Smooth muscle cell (in vitro differentiated cells): ENCODE data around the gene MX2. TPM values are rescaled to one million over a fixed set of nuclear protein-coding genes. Genes with fewer than 3 reads are reported as not detected.

Source experiments
- DNase-seq: peaks from one replicate; lab custom pipeline; 2025; ENCODE audit not compliant: unreplicated experiment; lab: John Stamatoyannopoulos, UW
- H2AFZ ChIP-seq: fragments of 200-600 bp; sonication (generic); 2 replicates; pipeline ENCODE4 v1.6.0; 2016; ENCODE audit warnings: antibody characterized with exemption, low read depth, mild to moderate bottlenecking
- H3F3A ChIP-seq: fragments of 200-600 bp; sonication (generic); 2 replicates; pipeline ENCODE4 v1.6.0; 2017; ENCODE audit warnings: antibody characterized with exemption, low read depth
- H3K27ac ChIP-seq: fragments of 200-600 bp; sonication (generic); 2 replicates; pipeline ENCODE4 v1.5.1; 2016; ENCODE audit warnings: low read depth, mild to moderate bottlenecking
- H3K27me3 ChIP-seq: fragments of 200-600 bp; sonication (generic); 2 replicates; pipeline ENCODE4 v1.6.1; 2016; ENCODE audit warnings: low read depth, mild to moderate bottlenecking
- H3K36me3 ChIP-seq: fragments of 200-600 bp; sonication (generic); 2 replicates; pipeline ENCODE4 v1.5.1; 2016; ENCODE audit warnings: low read depth
- H3K4me1 ChIP-seq: fragments of 200-600 bp; sonication (generic); 2 replicates; pipeline ENCODE4 v1.5.1; 2016; ENCODE audit warnings: low read depth
- H3K4me2 ChIP-seq: fragments of 200-600 bp; sonication (generic); 2 replicates; pipeline ENCODE4 v1.6.0; 2016; ENCODE audit warnings: mild to moderate bottlenecking
- H3K4me3 ChIP-seq: fragments of 200-600 bp; sonication (generic); 2 replicates; pipeline ENCODE4 v1.5.1; 2016; ENCODE audit warnings: mild to moderate bottlenecking
- H3K79me2 ChIP-seq: fragments of 200-600 bp; sonication (generic); 2 replicates; pipeline ENCODE4 v1.6.0; 2016; ENCODE audit warnings: low read depth, mild to moderate bottlenecking
- H3K9ac ChIP-seq: fragments of 200-600 bp; sonication (generic); 2 replicates; pipeline ENCODE4 v1.6.0; 2016; ENCODE audit warnings: low read depth
- H3K9me3 ChIP-seq: fragments of 200-600 bp; sonication (generic); replicated peaks from 2 replicates; pipeline ENCODE4 v1.5.1; 2016; ENCODE audit warnings: low read depth
- H4K20me1 ChIP-seq: fragments of 200-600 bp; sonication (generic); 2 replicates; pipeline ENCODE4 v1.6.0; 2016; ENCODE audit warnings: low read depth
- WGBS: methylation state at CpG from one replicate; pipeline ENCODE4 v1.1.7; 2016; ENCODE audit warnings: low lambda C conversion rate; 5-methylcytosine and 5-hydroxymethylcytosine counted together
- polyA plus RNA-seq: library from polyadenylated mRNA; unstranded; fragments of >200 nt; fragmentation: Nextera tagmentation; extraction: Ambion mirVana; gene quantifications from 2 replicates; pipeline ENCODE4 v1.2.1, GENCODE V29; 2016
- total RNA-seq: library from RNA; depleted of rRNA; stranded (reverse); fragments of >200 nt; gene quantifications from 2 replicates; pipeline ENCODE4 v1.2.3, GENCODE V29; 2014
- TF ChIP-seq, protein P1 (sequence below): fragments of 200-600 bp; sonication (generic); IDR thresholded peaks from 2 replicates; pipeline ENCODE4 v1.5.1; 2017; ENCODE audit warnings: borderline replicate concordance, mild to moderate bottlenecking, antibody characterized with exemption; ENCODE audit not compliant: insufficient read depth, poor library complexity, severe bottlenecking

The MX2 gene
- total and polyA plus RNA-seq, 2 experiments from 2014 or later, result 2.5 to 3.1 TPM

DNA sequence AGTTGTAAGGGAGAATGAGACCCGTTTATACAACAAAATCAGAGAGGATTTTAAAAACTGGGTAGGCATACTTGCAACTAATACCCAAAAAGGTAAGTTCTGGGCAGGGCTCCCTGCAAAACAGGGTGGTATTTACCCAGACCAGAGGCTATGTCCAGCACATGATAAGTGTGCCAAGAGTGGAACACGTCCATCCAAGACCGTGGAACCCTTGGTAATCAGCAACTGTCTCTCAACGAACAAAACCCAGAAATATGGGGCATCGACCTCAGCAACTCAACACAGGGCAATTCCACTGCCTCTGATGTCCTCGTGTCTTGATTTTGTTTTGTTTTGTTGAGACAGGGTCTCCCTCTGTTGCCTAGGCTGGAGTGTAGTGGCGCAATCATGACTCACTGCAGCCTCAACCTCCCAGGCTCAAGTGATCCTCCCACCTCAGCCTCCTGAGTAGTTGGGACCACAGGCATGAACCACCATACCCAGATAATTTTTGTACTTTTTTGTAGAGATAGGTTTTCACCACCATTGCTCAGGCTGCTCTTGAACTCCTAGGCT, 37.5 kb downstream of the MX2 start:
- H2AFZ ChIP-seq, result no peak overlapping the region
- H3K79me2 ChIP-seq, result no peaks in the 10 kb centered on the region
- H3K27ac ChIP-seq, result no peak overlapping the region
- no peaks in the 10 kb centered on the region for H3K36me3 ChIP-seq
- no peaks in the 10 kb centered on the region for H3K27me3 ChIP-seq
- H3F3A ChIP-seq, result no peaks in the 10 kb centered on the region
- no peaks in the 10 kb centered on the region for H4K20me1 ChIP-seq
- WGBS, result 91% methylated on average over 7 of the region's 7 CpGs
- no peak overlapping the region for H3K9ac ChIP-seq
- H3K4me1 ChIP-seq, result no peaks in the 10 kb centered on the region
- no peak overlapping the region for H3K4me2 ChIP-seq
- no peak for DNase-seq
- no peaks in the 10 kb centered on the region for H3K9me3 ChIP-seq
- no peak overlapping the region for H3K4me3 ChIP-seq
- TF ChIP-seq, protein P1, sequence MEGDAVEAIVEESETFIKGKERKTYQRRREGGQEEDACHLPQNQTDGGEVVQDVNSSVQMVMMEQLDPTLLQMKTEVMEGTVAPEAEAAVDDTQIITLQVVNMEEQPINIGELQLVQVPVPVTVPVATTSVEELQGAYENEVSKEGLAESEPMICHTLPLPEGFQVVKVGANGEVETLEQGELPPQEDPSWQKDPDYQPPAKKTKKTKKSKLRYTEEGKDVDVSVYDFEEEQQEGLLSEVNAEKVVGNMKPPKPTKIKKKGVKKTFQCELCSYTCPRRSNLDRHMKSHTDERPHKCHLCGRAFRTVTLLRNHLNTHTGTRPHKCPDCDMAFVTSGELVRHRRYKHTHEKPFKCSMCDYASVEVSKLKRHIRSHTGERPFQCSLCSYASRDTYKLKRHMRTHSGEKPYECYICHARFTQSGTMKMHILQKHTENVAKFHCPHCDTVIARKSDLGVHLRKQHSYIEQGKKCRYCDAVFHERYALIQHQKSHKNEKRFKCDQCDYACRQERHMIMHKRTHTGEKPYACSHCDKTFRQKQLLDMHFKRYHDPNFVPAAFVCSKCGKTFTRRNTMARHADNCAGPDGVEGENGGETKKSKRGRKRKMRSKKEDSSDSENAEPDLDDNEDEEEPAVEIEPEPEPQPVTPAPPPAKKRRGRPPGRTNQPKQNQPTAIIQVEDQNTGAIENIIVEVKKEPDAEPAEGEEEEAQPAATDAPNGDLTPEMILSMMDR, result no peak

DNA sequence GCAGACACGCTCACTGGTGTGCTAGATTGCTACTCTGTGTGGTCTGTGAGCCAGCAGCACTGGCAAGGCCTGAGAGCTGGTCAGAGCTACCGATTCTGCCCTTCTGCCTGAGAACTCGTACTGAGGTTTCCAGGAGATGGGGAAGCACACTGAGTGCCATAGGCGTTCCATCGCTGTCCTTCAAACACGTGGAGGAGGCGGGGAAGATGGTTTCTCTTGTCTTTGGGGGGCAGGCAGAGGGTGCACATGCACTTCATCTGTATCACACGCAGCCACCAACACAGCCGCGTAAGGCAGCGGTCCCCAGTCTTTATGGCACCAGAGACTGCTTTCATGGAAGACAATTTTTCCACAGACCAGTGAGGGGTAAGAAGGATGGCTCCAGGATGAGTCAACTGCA, 40.4 kb downstream of the MX2 start:
- Histone ChIP-seq H3K4me1 (no peaks in the 10 kb centered on the region), H3K27me3 (peaks cover 8% of the 10 kb centered on the region), H3K9me3 (no peaks in the 10 kb centered on the region), H3K9ac (no peak overlapping the region), H3K79me2 (no peaks in the 10 kb centered on the region), H3K4me3 (no peak overlapping the region), H3F3A (no peaks in the 10 kb centered on the region), H3K27ac (no peak overlapping the region), H2AFZ (no peak overlapping the region), H3K36me3 (no peaks in the 10 kb centered on the region), H4K20me1 (no peaks in the 10 kb centered on the region), H3K4me2 (no peak overlapping the region)
- TF ChIP-seq, protein P1, result no peak
- no peak for DNase-seq
- WGBS, result 93% methylated on average over 11 of the region's 11 CpGs

DNA sequence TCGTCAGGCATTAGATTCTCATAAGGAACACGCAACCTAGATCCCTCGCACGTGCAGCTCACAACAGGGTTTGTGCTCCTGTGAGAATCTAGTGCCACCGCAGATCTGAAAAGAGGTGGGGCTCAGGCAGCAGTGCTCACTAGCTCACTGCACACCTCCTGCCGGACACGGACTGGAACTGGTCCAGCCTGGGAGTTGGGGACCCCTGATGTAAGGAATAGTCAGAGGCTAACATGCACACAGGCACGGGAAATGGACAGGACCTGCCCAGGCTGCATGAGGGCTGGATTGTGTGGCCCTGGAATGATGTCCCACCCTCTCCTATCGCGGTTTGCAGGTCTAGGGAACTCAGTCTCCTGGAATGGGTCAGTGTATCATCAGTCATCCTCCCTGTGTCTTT, 41.0 kb downstream of the MX2 start:
- Histone ChIP-seq H3K27me3 (peaks cover 10% of the 10 kb centered on the region), H3K9me3 (no peaks in the 10 kb centered on the region), H3K36me3 (no peaks in the 10 kb centered on the region), H3K4me1 (no peaks in the 10 kb centered on the region), H3K9ac (no peak overlapping the region), H3K27ac (no peak overlapping the region), H3K4me3 (no peak overlapping the region), H3K79me2 (no peaks in the 10 kb centered on the region), H3F3A (no peaks in the 10 kb centered on the region), H4K20me1 (no peaks in the 10 kb centered on the region), H3K4me2 (no peak overlapping the region), H2AFZ (no peak overlapping the region)
- no peak for DNase-seq
- TF ChIP-seq, protein P1, result no peak
- WGBS, result 92% methylated on average over 10 of the region's 10 CpGs

DNA sequence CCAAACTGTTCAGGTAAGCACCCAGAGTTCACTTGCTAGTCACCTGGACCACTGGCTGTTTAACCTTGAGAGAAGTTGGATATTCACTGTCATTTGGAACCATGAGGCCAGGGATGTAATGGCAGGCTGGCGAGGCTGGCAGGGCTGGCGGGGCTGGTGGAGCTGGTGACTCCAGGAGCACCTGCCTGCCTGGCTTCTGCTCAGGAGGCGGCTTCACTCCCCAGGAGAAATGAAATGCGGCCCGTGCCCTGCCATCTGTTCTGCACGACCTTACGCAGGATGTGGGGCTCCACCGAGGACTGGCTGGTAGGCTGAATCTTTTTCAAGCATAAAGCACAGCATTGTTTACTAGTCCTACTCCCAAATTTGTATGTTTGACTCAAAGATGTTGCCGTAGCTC, 41.5 kb downstream of the MX2 start:
- no peak overlapping the region for H3K9ac ChIP-seq
- H3K27me3 ChIP-seq, result peaks cover 10% of the 10 kb centered on the region
- H3F3A ChIP-seq, result no peaks in the 10 kb centered on the region
- H3K4me1 ChIP-seq, result no peaks in the 10 kb centered on the region
- no peak for DNase-seq
- H3K4me2 ChIP-seq, result no peak overlapping the region
- WGBS, result 95% methylated on average over 9 of the region's 9 CpGs
- no peaks in the 10 kb centered on the region for H3K79me2 ChIP-seq
- H4K20me1 ChIP-seq, result no peaks in the 10 kb centered on the region
- H3K27ac ChIP-seq, result no peak overlapping the region
- no peak overlapping the region for H3K4me3 ChIP-seq
- H3K36me3 ChIP-seq, result no peaks in the 10 kb centered on the region
- no peaks in the 10 kb centered on the region for H3K9me3 ChIP-seq
- TF ChIP-seq, protein P1, result no peak
- H2AFZ ChIP-seq, result no peak overlapping the region
